HL-60 (cell line): ENCODE data around the gene ACKR4.

Source experiments
- DNase-seq, 2 experiments: peaks; one replicate each; pipeline ENCODE4 v3.0.0-alpha.2; 2010 to 2020; ENCODE audit warnings: low read depth in 1 of 2, low spot score in 1 of 2
- H3K27ac ChIP-seq: fragments of 250-450 bp; sonication (Bioruptor Pico); replicated peaks from 2 replicates; pipeline ENCODE4 v1.5.1; 2020; ENCODE audit warnings: mild to moderate bottlenecking, moderate library complexity
- H3K27me3 ChIP-seq: fragments of 250-450 bp; sonication (Bioruptor Pico); 2 replicates; pipeline ENCODE4 v1.5.1; 2021; ENCODE audit warnings: mild to moderate bottlenecking, moderate library complexity; ENCODE audit not compliant: insufficient read depth, poor library complexity, severe bottlenecking
- H3K4me3 ChIP-seq: replicated peaks from 2 replicates; pipeline ENCODE4 v1.5.1; 2011; ENCODE audit warnings: mild to moderate bottlenecking, control low read depth, low read length; ENCODE audit not compliant: insufficient read depth
- CTCF ChIP-seq: IDR thresholded peaks from one replicate; pipeline ENCODE4 v1.5.1; 2011; ENCODE audit warnings: low read length, control low read depth, inconsistent platforms; ENCODE audit not compliant: insufficient read depth
- GABPA ChIP-seq: IDR thresholded peaks from 2 replicates; pipeline ENCODE4 v1.6.1; 2012; ENCODE audit warnings: low read depth
- POLR2AphosphoS5 ChIP-seq: IDR thresholded peaks from 2 replicates; pipeline ENCODE4 v1.6.1; 2012; ENCODE audit warnings: low read depth
- REST ChIP-seq: IDR thresholded peaks from 2 replicates; pipeline ENCODE4 v1.6.1; 2012; ENCODE audit warnings: low read depth; ENCODE audit not compliant: insufficient replicate concordance
- SPI1 ChIP-seq: IDR thresholded peaks from 2 replicates; pipeline ENCODE4 v1.6.1; 2012; ENCODE audit warnings: low read depth, mild to moderate bottlenecking, borderline replicate concordance

The ACKR4 gene

GRCh38 chr3:132592216-132592615 is 4.9 kb upstream of the ACKR4 start:
- no peak for DNase-seq
- H3K27ac ChIP-seq: no peak overlapping the region
- H3K4me3 ChIP-seq: no peak overlapping the region
- no peaks in the 10 kb centered on the region for H3K27me3 ChIP-seq
- TF ChIP-seq GABPA (no peak), POLR2AphosphoS5 (no peak), REST (no peak), SPI1 (no peak), CTCF (no peak)

- no peak overlapping the region for H3K27ac ChIP-seq
- H3K4me3 ChIP-seq: no peak overlapping the region
- H3K27me3 ChIP-seq: no peaks in the 10 kb centered on the region
- TF ChIP-seq GABPA: no peak
- no peak for TF ChIP-seq CTCF
- no peak for TF ChIP-seq SPI1
- no peak for TF ChIP-seq POLR2AphosphoS5
- no peak for TF ChIP-seq REST
- DNase-seq: no peak
Observed at GRCh38 chr3:132593241-132593946, 3.7 kb upstream of the ACKR4 start.

- no peak for TF ChIP-seq CTCF
- no peak for TF ChIP-seq SPI1
- TF ChIP-seq POLR2AphosphoS5: no peak
- TF ChIP-seq GABPA: no peak
- no peak for TF ChIP-seq REST
- no peak overlapping the region for H3K4me3 ChIP-seq
- DNase-seq: no peak
- no peaks in the 10 kb centered on the region for H3K27me3 ChIP-seq
- no peak overlapping the region for H3K27ac ChIP-seq
Observed at GRCh38 chr3:132593947-132594323, 3.1 kb upstream of the ACKR4 start.
